OCI-LY3 (cell line): ENCODE results near the gene PEX16.
"Not testable (repeated sequence)": the region's sequence is repeated elsewhere in the genome, so short reads cannot be mapped to it uniquely, and the experiment has no call there.

Experiments
- H2AFZ ChIP-seq: fragments of 200-600, 300-600 bp; shearing (Covaris generic); 2 replicates; pipeline ENCODE4 v1.6.0; 2014; ENCODE audit warnings: antibody characterized with exemption, low read depth, low read length
- H3K27ac ChIP-seq: fragments of 200-600, 300-600 bp; sonication (generic); 2 replicates; pipeline ENCODE4 v1.5.1; 2014; ENCODE audit warnings: mild to moderate bottlenecking, low read length, moderate library complexity, mixed read lengths
- H3K27me3 ChIP-seq: fragments of 200-600, 300-600 bp; sonication (generic); 2 replicates; pipeline ENCODE4 v1.6.1; 2014; ENCODE audit warnings: low read depth, low read length, mixed read lengths
- H3K36me3 ChIP-seq: fragments of 200-600, 300-600 bp; sonication (generic); replicated peaks from 2 replicates; pipeline ENCODE3; 2014; ENCODE audit warnings: low read depth, low read length, mixed read lengths
- H3K4me1 ChIP-seq: fragments of 300-600, 200-600 bp; sonication (generic); 2 replicates; pipeline ENCODE4 v1.6.1; 2014; ENCODE audit warnings: low read length, mixed read lengths
- H3K4me2 ChIP-seq: fragments of 200-600, 300-600 bp; sonication (generic); 2 replicates; pipeline ENCODE4 v1.6.1; 2014; ENCODE audit warnings: low read length, mixed read lengths
- H3K4me3 ChIP-seq: fragments of 300-600, 200-600 bp; sonication (generic); 2 replicates; pipeline ENCODE4 v1.5.1; 2014; ENCODE audit warnings: antibody characterized with exemption, mild to moderate bottlenecking, low read length, moderate library complexity
- H3K79me2 ChIP-seq: fragments of 300-600, 200-600 bp; shearing (Covaris generic); 2 replicates; pipeline ENCODE4 v1.6.1; 2014; ENCODE audit warnings: mild to moderate bottlenecking, low read length, mixed read lengths
- H3K9ac ChIP-seq: fragments of 300-600, 200-600 bp; shearing (Covaris generic); 2 replicates; pipeline ENCODE4 v1.6.0; 2014; ENCODE audit warnings: mild to moderate bottlenecking, low read length, moderate library complexity
- H3K9me3 ChIP-seq: fragments of 200-600, 300-600 bp; shearing (Covaris generic); 2 replicates; pipeline ENCODE4 v1.6.1; 2014; ENCODE audit warnings: low read length, mixed read lengths; ENCODE audit not compliant: insufficient read depth
- H4K20me1 ChIP-seq: fragments of 200-600, 300-600 bp; sonication (generic); 2 replicates; pipeline ENCODE4 v1.6.1; 2016; ENCODE audit warnings: low read length, mixed read lengths; ENCODE audit not compliant: insufficient read depth
- EZH2phosphoT487 ChIP-seq: fragments of 200-600 bp; shearing (Covaris generic); IDR thresholded peaks from 2 replicates; pipeline ENCODE4 v1.6.1; 2018; ENCODE audit warnings: antibody characterized with exemption, mixed run types, low read depth
- TF ChIP-seq, protein P1 (sequence below): fragments of 200-600, 300-600 bp; sonication (generic); IDR thresholded peaks from 2 replicates; pipeline ENCODE4 v1.5.1; 2014; ENCODE audit warnings: antibody characterized with exemption, low read length, low read depth

The PEX16 gene

DNA sequence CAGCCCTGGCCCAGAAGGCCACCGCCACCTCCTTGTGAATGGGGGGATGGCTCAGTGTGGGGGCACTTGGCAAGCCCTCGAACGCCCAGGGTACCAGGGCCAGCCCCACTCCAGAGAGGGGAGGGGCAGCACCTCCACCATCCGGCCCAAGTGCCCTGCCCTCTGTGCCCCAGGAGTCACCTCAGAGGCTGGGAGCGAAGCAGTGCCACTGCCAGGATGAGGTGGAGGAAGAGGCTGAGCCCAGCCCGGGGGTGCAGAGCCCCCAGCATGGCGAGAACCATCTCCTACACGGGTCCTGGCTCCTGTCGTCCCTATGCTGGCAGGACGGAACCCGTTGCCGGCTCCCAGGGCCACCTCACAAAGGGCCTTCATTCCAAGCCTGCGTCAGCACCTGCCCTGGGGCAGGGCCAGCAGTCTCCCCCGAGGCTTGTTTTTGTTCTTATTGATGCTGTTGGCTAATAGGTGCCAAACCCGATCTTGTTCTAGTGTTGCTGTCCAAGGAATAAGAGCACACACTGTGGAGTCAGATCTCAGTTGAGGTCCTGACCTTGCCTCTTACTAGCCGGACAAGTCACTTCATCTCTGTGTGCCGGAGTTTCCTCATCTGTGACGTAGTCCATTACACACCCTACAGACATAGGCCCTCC, 10.6 kb downstream of the PEX16 start, which contains the start of gene FREY1:
Gene FREY1, minus strand, starts transcription at position 307 of the 647 bp plus-strand sequence. Its CDS starts 26 bp downstream, at position 281.
- Histone ChIP-seq H3K4me1 (no peaks in the 10 kb centered on the region; the same call in 1 of the 2 replicates), H3K27ac (no peak within 1 kb of the TSS), H3K4me2 (no peak within 1 kb of the TSS), H4K20me1 (no peaks in the 10 kb centered on the region), H3K9ac (no peak within 1 kb of the TSS), H3K4me3 (no peak within 1 kb of the TSS), H2AFZ (no peak within 1 kb of the TSS), H3K36me3 (no peaks in the 10 kb centered on the region), H3K9me3 (no peaks in the 10 kb centered on the region), H3K79me2 (no peaks in the 10 kb centered on the region), H3K27me3 (no peaks in the 10 kb centered on the region)
- no peak for TF ChIP-seq EZH2phosphoT487
- TF ChIP-seq, protein P1, sequence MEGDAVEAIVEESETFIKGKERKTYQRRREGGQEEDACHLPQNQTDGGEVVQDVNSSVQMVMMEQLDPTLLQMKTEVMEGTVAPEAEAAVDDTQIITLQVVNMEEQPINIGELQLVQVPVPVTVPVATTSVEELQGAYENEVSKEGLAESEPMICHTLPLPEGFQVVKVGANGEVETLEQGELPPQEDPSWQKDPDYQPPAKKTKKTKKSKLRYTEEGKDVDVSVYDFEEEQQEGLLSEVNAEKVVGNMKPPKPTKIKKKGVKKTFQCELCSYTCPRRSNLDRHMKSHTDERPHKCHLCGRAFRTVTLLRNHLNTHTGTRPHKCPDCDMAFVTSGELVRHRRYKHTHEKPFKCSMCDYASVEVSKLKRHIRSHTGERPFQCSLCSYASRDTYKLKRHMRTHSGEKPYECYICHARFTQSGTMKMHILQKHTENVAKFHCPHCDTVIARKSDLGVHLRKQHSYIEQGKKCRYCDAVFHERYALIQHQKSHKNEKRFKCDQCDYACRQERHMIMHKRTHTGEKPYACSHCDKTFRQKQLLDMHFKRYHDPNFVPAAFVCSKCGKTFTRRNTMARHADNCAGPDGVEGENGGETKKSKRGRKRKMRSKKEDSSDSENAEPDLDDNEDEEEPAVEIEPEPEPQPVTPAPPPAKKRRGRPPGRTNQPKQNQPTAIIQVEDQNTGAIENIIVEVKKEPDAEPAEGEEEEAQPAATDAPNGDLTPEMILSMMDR, result no peak

DNA sequence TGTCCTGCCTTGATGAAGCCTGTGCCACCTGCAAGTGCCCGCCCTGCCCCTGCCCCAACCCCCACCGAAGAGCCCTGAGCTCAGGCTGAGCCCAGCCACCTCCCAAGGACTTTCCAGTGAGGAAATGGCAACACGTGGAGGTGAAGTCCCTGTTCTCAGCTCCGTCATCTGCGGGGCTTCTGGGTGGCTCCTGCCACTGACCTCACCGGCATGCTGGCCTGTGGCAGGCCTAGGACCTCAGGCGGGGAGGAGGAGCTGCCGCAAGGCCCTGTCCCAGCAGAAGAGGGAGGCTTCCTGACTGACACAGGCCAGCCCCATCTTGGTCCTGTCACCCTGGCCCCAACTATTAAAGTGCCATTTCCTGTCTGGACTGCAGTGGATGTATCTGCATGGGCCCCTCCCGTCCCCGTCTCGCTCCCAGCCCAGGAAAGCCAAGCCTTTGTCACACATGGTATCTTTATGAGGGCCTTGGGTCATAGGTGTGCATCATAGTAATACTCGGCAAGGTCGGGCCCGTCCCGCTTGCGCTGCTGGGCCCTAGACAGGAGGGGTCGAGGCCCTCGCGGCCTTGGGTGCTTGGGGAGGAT, 11.5 kb downstream of the PEX16 start:
- TF ChIP-seq, protein P1, result no peak
- no peak for TF ChIP-seq EZH2phosphoT487
- H3K4me2 ChIP-seq, result no peak overlapping the region
- no peak overlapping the region for H3K4me3 ChIP-seq
- no peaks in the 10 kb centered on the region for H3K36me3 ChIP-seq
- no peaks in the 10 kb centered on the region for H3K79me2 ChIP-seq
- H3K27me3 ChIP-seq, result no peaks in the 10 kb centered on the region
- no peak overlapping the region for H2AFZ ChIP-seq
- no peak overlapping the region for H3K9ac ChIP-seq
- H3K9me3 ChIP-seq, result no peaks in the 10 kb centered on the region
- no peak overlapping the region for H3K27ac ChIP-seq
- no peaks in the 10 kb centered on the region for H4K20me1 ChIP-seq
- no peaks in the 10 kb centered on the region; the same call in 1 of the 2 replicates for H3K4me1 ChIP-seq

DNA sequence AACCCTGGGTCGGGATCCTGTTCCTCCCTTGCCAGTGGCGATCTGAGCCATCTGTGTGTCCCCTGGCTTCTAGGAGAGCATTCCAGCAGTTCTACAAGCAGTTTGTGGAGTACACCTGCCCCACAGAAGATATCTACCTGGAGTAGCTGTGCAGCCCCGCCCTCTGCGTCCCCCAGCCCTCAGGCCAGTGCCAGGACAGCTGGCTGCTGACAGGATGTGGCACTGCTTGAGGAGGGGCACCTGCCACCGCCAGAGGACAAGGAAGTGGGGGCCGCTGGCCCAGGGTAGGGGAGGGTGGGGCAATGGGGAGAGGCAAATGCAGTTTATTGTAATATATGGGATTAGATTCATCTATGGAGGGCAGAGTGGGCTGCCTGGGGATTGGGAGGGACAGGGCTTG, 12.1 kb downstream of the PEX16 start:
- not testable (repeated sequence) for H3K36me3 ChIP-seq, H3K79me2 ChIP-seq, H3K27ac ChIP-seq, H3K4me3 ChIP-seq, H3K9ac ChIP-seq, H3K4me2 ChIP-seq, H3K9me3 ChIP-seq, H3K4me1 ChIP-seq, H4K20me1 ChIP-seq, H3K27me3 ChIP-seq, H2AFZ ChIP-seq

DNA sequence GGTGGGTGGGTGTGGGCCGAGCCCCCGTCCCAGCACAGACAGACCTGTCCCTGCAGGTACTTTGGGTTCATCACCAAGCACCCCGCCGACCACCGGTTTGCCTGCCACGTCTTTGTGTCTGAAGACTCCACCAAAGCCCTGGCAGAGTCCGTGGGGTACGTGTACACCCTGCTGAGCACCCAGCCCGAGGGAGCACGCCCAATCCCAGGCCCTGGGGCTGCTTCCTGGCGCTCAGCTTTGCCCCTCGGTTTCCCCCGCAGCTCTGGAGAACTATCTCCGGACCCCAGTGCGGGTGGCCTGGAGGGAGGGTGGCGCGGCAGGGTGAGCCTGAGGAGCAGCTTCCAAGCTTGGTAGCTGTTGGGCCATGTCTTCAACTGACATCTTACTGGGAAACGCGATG, 12.6 kb downstream of the PEX16 start:
- Histone ChIP-seq H3K36me3 (no peaks in the 10 kb centered on the region), H2AFZ (no peak overlapping the region)

More for the DNA sequence above, 12.6 kb downstream of the PEX16 start:
- Histone ChIP-seq H3K4me2 (no peak overlapping the region), H3K4me1 (no peaks in the 10 kb centered on the region; the same call in 1 of the 2 replicates), H3K79me2 (no peaks in the 10 kb centered on the region), H3K9me3 (no peaks in the 10 kb centered on the region), H3K27me3 (no peaks in the 10 kb centered on the region), H3K27ac (no peak overlapping the region), H4K20me1 (no peaks in the 10 kb centered on the region), H3K9ac (no peak overlapping the region), H3K4me3 (no peak overlapping the region)
- TF ChIP-seq, protein P1, result no peak
- no peak for TF ChIP-seq EZH2phosphoT487
